Pulmonary artery endothelial cell (primary cell): ENCODE measurements around the gene BCAN. TPM values are rescaled to one million over a fixed set of nuclear protein-coding genes. Genes with fewer than 3 reads are reported as not detected.

ENCODE experiments used
- DNase-seq: peaks from one replicate; pipeline ENCODE4 v3.0.0-alpha.2; 2011; ENCODE audit warnings: low read depth, low spot score
- total RNA-seq: library from RNA; depleted of rRNA; stranded (reverse); fragments of >200 nt; gene quantifications from 2 replicates; pipeline ENCODE4 v1.2.3, GENCODE V29; 2014

BCAN gene
- total RNA-seq, 1 donor from 2014 or later = not detected

DNA sequence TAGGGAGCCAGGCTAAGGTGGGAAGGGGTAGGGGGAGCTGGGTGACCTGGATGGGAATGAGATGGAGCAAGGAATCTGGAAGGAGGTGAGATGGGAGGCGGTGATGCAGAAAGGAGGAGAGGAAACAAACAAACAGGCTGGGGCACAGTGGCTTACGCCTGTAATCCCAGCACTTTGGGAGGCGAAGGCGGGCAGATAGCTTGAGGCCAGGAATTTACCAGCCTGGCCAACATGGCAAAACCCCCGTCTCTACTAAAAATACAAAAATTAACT lies 52.7 kb downstream of the BCAN start:
- DNase-seq = no peak

GRCh38 chr1:156696755-156697154 lies 54.8 kb downstream of the BCAN start:
- no peak for DNase-seq

DNA sequence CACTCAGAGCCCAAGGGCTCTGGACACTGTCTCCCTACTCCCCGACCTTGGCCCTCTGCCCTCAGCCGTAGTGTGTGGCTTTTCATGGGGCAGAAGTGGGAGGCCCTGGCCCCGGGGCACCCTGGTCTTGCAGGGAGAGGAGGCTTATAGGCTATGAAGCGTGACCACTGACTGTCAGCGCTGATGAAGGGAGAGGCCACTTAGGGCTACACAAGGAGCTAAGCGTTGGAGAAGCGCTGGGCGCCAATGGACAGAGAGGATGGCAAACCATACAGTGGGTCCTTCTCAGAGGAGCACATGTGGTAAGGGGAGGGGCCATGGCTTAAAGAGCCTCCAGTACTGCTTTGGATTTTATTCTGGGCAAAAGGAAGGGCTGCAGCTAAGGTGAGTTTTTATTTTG lies 55.6 kb downstream of the BCAN start:
- no peak for DNase-seq

- no peak for DNase-seq
Measured at GRCh38 chr1:156698995-156699394, 57.1 kb downstream of the BCAN start.

DNA sequence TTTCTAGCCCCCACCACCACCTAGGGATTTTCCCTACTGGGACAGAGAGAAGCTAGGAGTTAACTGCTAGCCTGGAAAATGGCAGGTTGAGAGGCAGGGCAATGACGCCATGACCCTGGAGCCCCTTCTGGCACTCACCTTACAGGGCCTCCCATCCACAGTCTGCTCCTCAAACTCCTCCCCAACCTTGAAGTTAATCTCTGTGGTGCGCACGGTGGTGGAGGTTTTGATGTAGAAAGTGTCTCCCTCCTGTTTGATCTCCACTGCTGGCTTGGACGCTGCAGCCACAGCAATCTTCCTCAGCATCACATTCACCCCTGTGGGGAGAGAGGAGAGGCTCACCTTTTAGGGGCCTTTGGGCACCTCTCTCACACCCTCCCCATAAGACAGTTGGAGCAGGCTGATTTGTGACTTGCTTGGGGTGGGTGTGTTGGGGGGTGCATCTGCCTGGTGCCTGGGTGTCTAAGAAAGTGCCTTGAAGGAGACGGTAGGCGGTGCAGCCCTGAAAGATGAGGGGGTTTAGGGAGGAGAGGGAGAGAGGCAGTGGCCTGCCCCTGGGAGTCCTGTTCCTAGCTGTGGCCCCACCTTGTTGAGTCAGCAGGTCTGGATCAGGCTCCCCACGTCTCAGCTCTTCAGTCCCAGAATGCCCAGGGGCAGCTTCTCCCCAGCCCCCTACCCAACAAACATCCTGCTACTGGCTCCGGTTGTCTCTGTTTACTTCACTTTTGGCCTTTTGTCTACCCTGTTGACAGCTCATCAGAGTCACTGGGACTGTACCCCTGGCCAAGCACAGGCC lies 59.0 kb downstream of the BCAN start:
- DNase-seq = no peak

DNA sequence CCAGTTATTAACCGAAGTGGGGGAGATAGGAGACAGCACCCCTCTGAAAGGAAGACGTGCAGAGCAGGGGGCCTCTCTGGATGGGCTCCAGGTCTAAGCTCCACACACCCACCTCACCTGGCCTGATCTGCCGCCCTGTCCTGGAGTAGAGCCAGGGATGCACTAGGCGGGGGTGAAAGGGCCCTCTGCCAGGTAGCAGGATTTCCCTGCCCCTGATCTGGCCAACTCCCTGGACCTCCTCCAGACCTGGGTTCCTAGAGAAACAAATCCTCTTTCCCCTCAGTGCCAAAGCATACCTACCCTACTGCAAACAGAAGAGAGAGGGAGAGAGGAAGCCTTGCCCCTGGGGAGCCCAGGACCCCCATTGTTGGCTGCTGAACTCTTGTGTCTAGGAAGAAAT lies 61.4 kb downstream of the BCAN start:
- no peak for DNase-seq

DNA sequence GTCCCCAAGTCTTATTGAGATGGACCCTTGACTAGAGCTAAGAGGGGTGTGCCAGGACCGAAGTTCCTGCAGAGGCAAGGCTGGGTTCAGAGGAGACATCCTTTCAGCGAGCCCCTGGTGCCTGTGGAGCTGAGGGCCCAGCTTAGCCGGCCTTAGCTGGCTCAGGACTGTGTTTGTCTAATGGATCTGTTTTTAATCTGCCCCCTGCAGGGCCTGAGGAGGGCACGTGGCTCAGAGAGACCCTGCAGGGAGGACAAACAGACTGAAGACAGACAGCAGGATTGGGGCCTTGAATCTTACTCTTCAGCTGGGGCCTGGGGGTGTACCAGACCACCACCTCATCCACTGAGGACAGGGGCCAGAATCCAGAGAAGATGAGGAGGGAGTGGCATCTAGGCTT lies 61.8 kb downstream of the BCAN start:
- DNase-seq = no peak

GRCh38 chr1:156704166-156704711 lies 62.3 kb downstream of the BCAN start:
- DNase-seq = no peak

DNA sequence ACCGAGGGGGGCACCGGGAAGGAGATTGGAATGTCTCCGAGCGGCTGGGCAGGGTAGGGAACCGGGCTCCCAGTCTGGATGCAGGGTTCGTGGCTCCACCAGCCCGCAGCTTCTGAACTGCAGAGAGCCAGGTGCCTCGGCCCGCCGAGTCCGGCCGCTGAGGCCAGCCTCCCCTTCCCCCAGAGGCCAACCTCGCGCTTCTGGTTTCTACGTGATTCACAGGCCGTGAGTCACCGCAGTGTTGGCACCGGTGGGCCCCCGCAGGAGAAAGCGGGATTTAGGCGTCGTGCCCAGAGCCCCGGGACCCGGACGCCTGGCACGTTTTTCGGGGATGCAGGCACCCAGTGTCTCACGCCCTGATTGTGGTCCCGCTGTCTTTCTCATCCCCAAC lies 63.0 kb downstream of the BCAN start:
- no peak for DNase-seq

- no peak for DNase-seq
Measured at GRCh38 chr1:156705321-156705917, 63.5 kb downstream of the BCAN start, which contains the start of gene CRABP2. CRABP2 (minus strand) TSS chr1:156705583; CDS start chr1:156705446, 137 bp downstream.

DNA sequence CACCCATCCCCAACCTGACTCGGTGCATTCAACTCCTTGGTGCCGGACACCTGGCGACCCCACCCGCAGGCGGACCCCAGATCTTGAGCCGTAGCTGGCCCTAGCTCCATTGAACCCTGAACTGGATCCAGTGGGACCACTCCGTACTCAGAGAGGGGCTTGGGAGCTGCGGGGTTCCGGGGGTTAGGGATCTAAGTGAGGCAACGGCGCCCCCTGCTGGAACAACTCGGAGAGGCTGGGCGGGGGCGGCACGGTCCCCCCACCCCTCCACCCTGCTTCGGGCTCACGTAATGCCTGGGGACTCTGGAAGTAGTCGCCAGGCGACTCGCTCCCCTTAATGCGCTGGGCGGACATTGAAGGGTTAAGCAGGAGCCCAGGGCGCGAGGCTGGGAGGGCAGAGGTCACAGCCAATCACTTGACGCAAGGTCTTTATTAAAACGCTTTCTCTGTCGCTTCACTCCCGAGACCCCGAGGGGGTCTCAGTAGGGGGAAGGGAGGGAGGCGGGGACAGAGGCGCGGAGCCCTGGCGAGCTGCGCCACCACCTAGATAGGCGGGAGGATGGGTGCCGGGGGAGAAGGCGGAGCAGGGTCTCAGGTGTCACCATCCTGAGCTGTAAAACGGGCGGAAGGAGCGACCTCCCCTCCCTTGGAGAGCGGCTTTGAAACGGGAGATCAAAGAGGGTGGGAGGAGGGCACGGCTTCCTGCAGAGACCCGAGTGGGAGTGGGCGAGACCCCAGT lies 64.2 kb downstream of the BCAN start:
- no peak for DNase-seq

- DNase-seq = no peak
Measured at GRCh38 chr1:156706657-156707416, 64.9 kb downstream of the BCAN start.

DNA sequence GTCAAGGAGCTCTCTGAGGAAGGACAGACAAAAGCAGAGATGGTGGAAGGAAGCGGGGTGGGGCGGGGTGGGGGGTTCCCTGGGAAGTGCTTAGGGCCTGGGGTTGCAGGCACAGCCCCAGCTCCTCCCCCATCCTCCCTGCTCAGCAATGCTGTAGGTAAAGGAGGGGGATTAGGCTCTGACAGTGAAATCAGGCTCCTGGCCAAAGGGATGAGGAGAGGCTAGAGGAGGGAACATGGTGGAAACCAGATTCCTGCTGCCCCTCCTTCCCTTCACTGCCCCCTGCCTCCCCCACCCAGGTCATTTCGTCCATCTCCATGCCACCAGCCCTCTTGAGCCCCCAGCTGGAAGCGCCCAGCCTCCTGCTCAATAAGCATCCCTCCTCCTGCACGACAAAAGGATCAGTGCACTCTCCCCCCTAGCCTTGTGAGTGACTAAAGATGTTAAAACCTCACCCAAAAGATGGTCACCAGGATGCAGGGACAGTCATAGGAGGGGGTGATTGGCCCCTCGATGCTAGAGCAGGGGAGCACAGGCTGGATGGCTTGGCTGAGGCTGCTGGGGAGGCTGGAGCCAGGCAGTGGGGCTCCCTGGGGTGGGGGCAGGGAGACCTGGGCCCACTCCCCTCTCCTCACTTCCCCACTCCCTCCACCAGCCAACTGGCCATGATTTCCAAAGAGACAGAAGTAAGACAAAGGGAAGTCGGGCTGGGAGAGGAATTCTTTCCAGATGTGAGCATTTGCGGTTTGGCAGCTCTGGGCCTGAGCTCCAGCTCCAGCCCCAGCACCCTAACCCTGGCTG lies 65.7 kb downstream of the BCAN start:
- no peak for DNase-seq

DNA sequence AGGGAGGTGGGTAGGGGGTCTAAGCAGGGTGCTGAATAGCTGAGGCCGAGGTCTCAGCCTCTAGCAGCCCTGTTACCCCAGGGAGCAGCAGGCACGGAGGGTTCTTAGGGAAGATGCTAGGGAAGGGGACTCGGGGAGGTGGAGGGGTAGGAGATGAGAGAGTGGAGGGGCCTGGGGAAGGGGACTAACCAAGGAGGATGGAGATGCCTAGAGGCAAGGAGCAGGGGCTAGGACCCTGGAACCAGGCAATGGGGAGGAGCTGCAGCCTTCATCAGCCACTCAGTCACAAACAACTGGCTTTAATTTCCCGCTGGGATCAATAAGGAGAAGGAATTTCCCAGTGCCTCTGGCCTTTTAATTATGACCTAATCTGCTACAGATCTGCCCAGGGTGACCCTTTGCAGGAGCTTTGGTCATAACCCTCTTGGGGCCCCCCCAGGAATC lies 66.3 kb downstream of the BCAN start:
- DNase-seq = no peak

DNA sequence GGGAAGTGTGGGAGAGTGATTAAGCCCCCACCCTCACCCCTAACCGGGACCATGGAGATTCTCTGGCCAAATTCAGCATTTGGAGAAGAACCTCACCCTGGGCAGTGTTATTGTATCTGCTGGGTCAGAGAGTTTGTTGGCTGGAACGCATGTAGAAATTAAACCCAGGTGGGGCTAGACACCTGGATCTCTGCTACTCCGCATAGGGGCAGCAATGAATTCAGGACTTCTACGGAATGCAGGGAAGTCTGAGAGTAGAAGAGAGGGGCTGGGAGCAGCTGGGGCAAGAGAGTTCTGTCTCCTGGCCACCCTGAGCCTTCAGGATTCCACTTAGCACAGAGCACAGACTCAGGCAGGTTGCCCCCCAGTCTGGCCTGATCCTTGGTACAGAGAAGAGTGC lies 67.1 kb downstream of the BCAN start:
- no peak for DNase-seq

Other genes with a start within 250 kb of the BCAN start
- gene MEF2D, start 141.3 kb upstream of the BCAN start, total RNA-seq = 3.8 and 4.7 TPM in 2 replicates
- gene IQGAP3, start 69.6 kb upstream of the BCAN start, total RNA-seq = 19.1 and 37.9 TPM in 2 replicates
- not detected in 2 replicates for gene TTC24, start 62.4 kb upstream of the BCAN start, total RNA-seq
- 97.7 and 126 TPM in 2 replicates for gene NAXE, start 50.3 kb upstream of the BCAN start, total RNA-seq
- 27.2 and 45.6 TPM in 2 replicates for gene GPATCH4, start 40.6 kb upstream of the BCAN start, total RNA-seq
- gene HAPLN2, start 22.7 kb upstream of the BCAN start, total RNA-seq = not detected in 2 replicates
- 285 and 293 TPM in 2 replicates for gene NES, start 35.3 kb downstream of the BCAN start, total RNA-seq
- 0.11 and 0.46 TPM in 2 replicates for gene CRABP2, start 63.5 kb downstream of the BCAN start, total RNA-seq
- gene METTL25B, start 86.4 kb downstream of the BCAN start, total RNA-seq = 7.5 and 7.9 TPM in 2 replicates
- gene ISG20L2, start 86.6 kb downstream of the BCAN start, total RNA-seq = 9.6 and 10.1 TPM in 2 replicates
- 56.2 and 66.9 TPM in 2 replicates for gene MRPL24, start 99.0 kb downstream of the BCAN start, total RNA-seq
- gene HDGF, start 109.6 kb downstream of the BCAN start, total RNA-seq = 206 and 293 TPM in 2 replicates
- 14.8 and 18.8 TPM in 2 replicates for gene PRCC, start 125.4 kb downstream of the BCAN start, total RNA-seq
- 0.20 and 0.28 TPM in 2 replicates for gene SH2D2A, start 174.7 kb downstream of the BCAN start, total RNA-seq
- gene INSRR, start 217.0 kb downstream of the BCAN start, total RNA-seq = not detected in 2 replicates
- under 0.01 and 0.14 TPM in 2 replicates for gene NTRK1, start 218.7 kb downstream of the BCAN start, total RNA-seq